Measurements from ENCODE around the gene TRAPPC11. TPM values are rescaled to one million over a fixed set of nuclear protein-coding genes. Genes with fewer than 3 reads are reported as not detected.
"Not testable (repeated sequence)": the region's sequence is repeated elsewhere in the genome, so short reads cannot be mapped to it uniquely, and the experiment has no call there.

TRAPPC11 gene
- total RNA-seq, 1 donor from 2014 or later: 40.8 TPM

DNA sequence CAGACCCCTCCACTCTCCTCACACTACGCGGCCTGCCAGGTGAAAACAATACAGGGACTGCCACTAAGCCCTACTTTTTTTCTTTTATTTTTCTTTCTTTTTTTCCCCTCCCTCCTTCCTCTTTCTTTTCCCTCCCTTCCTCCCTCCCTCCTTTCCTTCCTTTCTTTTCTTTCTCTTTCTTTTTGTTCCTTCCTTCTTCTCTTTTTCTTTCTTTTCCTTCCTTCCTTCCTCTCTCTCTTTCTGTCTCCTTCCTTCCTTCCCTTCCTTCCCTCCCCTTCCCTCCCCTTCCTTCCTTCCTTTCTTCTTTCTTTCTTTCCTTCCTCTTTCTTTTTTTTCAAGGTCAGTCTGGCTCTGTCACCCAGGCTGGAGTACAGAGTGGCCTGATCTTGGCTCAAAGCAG is 42.0 kb upstream of the TRAPPC11 start:
- H3K27me3 ChIP-seq (ENCODE audit: control insufficient read depth, insufficient read depth, low read length): no peaks in the 10 kb centered on the region
- DNase-seq (ENCODE audit: low read depth) (no peak), FAIRE-seq (no peak)
- H3K36me3 ChIP-seq (ENCODE audit: control insufficient read depth, insufficient read depth, low read length): no peaks in the 10 kb centered on the region
- TF ChIP-seq, protein P1, sequence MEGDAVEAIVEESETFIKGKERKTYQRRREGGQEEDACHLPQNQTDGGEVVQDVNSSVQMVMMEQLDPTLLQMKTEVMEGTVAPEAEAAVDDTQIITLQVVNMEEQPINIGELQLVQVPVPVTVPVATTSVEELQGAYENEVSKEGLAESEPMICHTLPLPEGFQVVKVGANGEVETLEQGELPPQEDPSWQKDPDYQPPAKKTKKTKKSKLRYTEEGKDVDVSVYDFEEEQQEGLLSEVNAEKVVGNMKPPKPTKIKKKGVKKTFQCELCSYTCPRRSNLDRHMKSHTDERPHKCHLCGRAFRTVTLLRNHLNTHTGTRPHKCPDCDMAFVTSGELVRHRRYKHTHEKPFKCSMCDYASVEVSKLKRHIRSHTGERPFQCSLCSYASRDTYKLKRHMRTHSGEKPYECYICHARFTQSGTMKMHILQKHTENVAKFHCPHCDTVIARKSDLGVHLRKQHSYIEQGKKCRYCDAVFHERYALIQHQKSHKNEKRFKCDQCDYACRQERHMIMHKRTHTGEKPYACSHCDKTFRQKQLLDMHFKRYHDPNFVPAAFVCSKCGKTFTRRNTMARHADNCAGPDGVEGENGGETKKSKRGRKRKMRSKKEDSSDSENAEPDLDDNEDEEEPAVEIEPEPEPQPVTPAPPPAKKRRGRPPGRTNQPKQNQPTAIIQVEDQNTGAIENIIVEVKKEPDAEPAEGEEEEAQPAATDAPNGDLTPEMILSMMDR (IDR thresholded peaks at IDR 0.05; ENCODE audit: insufficient read depth, low read length, severe bottlenecking): no peak
- no peak overlapping the region for H3K4me3 ChIP-seq (ENCODE audit: low read depth, low read length)

DNA sequence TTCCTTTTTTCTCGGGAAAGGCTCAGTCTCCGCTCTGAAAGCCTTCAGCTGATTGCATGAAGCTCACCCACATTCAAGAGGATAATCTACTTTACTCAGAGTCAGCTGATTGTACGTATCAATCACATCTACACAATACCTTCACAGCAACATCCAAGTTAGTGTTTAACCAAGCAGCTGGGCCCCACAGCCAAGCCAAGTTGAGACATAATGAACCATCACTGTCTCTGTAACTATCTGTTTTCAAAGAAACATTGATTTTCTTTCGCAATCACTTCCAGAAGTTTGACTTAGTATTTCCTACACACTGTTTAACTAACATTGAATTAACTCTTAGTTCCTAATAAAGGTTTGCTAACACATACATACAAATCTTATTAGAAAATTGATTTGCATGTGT is 40.4 kb upstream of the TRAPPC11 start:
- no peak for DNase-seq (ENCODE audit: low read depth)
- H3K4me3 ChIP-seq (ENCODE audit: low read depth, low read length): no peak overlapping the region

DNA sequence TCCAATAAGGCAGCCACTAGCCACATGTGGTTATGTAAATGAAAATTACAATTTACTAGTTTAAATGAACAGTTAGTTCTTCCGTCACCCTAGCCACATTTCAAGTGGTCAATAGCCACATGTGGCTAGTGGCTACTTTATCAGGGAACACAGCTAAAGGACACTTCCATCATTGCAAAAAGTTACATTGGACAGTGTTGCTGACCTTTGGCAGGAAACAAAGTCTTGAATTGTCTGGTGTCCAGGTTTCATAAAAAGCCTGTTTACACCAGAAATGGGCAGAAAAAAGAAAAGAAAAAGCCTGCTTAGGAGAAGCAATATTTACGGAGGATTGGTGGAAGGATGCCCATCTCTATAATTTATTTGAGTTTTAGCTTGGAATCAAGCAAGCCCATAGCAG is 38.7 kb upstream of the TRAPPC11 start:
- TF ChIP-seq, protein P1 (IDR thresholded peaks at IDR 0.05; ENCODE audit: insufficient read depth, low read length, severe bottlenecking): no peak
- DNase-seq (ENCODE audit: low read depth) (no peak), FAIRE-seq (no peak)
- Histone ChIP-seq H3K4me3 (ENCODE audit: low read depth, low read length) (no peak overlapping the region), H3K36me3 (ENCODE audit: control insufficient read depth, insufficient read depth, low read length) (no peaks in the 10 kb centered on the region), H3K27me3 (ENCODE audit: control insufficient read depth, insufficient read depth, low read length) (no peaks in the 10 kb centered on the region)

More for the DNA sequence above, 40.4 kb upstream of the TRAPPC11 start:
- Histone ChIP-seq H3K36me3 (ENCODE audit: control insufficient read depth, insufficient read depth, low read length) (no peaks in the 10 kb centered on the region), H3K27me3 (ENCODE audit: control insufficient read depth, insufficient read depth, low read length) (no peaks in the 10 kb centered on the region)
- TF ChIP-seq, protein P1 (IDR thresholded peaks at IDR 0.05; ENCODE audit: insufficient read depth, low read length, severe bottlenecking): no peak
- FAIRE-seq: no peak

DNA sequence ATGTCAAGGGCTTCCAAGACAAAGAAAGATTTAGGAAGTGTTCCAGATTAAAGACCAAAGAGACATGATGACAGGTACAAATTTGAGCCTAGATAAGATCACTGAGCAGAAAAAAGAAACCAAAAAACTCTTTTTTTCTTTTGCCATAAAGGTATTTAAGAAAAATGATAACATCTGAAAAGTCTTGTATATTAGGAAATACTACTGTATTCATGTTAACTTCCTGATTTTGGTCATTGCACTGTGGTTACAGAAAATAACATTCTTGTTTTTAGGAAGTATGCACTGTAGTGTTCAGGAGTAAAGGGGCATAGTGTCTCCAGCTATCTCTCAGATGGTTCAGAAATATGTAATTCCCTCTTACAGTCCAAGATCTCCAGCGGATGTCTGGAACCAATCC is 37.2 kb upstream of the TRAPPC11 start:
- FAIRE-seq: no peak
- TF ChIP-seq, protein P1 (IDR thresholded peaks at IDR 0.05; ENCODE audit: insufficient read depth, low read length, severe bottlenecking): no peak
- no peak for DNase-seq (ENCODE audit: low read depth)
- H3K36me3 ChIP-seq (ENCODE audit: control insufficient read depth, insufficient read depth, low read length): no peaks in the 10 kb centered on the region
- H3K27me3 ChIP-seq (ENCODE audit: control insufficient read depth, insufficient read depth, low read length): no peaks in the 10 kb centered on the region
- no peak overlapping the region for H3K4me3 ChIP-seq (ENCODE audit: low read depth, low read length)

DNA sequence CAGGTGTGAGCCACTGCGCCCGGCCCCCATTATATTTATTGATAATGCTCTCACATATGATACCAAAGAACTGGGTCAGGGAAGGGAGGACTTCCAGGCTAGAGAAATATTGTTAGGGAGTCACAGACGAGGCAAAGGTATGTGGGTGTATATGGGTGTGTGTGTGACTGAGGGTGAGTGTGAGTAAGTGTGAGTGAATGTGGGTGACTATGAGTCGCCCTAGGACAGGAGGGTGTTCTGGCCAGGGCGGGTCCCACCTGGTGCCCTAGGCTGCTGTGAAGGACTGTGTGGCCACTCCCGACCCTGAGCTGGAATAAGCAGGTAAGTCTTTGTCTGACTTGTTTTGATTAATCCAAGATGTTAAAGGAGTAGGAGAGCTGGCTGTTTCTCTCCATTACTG is 34.5 kb upstream of the TRAPPC11 start:
- peak; percentile 65 for DNase-seq (ENCODE audit: low read depth)
- Histone ChIP-seq H3K36me3 (ENCODE audit: control insufficient read depth, insufficient read depth, low read length) (no peaks in the 10 kb centered on the region), H3K4me3 (ENCODE audit: low read depth, low read length) (no peak overlapping the region), H3K27me3 (ENCODE audit: control insufficient read depth, insufficient read depth, low read length) (no peaks in the 10 kb centered on the region)
- TF ChIP-seq, protein P1 (IDR thresholded peaks at IDR 0.05; ENCODE audit: insufficient read depth, low read length, severe bottlenecking): no peak
- peak; percentile 96 for FAIRE-seq

DNA sequence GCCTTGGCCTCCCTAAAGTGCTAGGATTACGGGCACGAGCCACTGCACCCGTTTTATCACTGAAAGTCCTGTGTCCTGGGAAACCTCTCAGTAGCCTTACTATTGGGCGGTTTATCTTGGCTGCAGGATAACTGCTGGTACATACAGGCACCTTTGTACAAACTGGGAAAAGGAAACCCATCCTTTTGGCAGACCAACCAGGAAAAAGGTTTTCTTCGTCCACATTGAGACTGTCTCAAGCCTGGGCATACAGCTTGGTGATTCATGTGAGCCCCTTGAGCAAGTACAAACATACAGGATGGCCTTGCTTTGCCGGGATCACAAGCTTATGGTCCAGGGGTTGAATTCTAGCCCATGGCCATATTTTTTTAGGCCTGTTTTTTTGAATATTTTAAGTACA is 32.9 kb upstream of the TRAPPC11 start:
- DNase-seq (ENCODE audit: low read depth) (peak; percentile 71), FAIRE-seq (no peak)
- no peaks in the 10 kb centered on the region for H3K36me3 ChIP-seq (ENCODE audit: control insufficient read depth, insufficient read depth, low read length)
- H3K4me3 ChIP-seq (ENCODE audit: low read depth, low read length): no peak overlapping the region
- TF ChIP-seq, protein P1 (IDR thresholded peaks at IDR 0.05; ENCODE audit: insufficient read depth, low read length, severe bottlenecking): no peak
- no peaks in the 10 kb centered on the region for H3K27me3 ChIP-seq (ENCODE audit: control insufficient read depth, insufficient read depth, low read length)

DNA sequence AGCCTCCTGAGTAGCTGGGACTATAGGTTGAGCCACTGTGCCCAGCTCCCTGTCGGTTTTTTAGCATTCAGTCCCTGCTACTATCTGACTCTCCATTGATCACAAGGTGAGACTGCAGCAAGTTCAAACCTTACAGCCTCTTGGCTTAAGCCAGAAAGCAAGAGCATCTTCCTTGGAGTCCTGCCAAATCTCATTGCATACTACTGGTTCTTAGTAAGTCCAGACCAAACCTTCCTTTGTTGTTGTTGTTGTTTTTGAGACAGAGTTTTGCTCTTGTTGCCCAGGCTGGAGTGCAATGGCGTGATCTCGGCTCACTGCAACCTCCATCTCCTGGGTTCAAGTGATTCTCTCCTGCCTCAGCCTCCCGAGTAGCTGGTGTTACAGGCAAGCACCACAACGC is 31.8 kb upstream of the TRAPPC11 start:
- FAIRE-seq; H3K27me3 ChIP-seq (ENCODE audit: control insufficient read depth, insufficient read depth, low read length); H3K36me3 ChIP-seq (ENCODE audit: control insufficient read depth, insufficient read depth, low read length); H3K4me3 ChIP-seq (ENCODE audit: low read depth, low read length); DNase-seq (ENCODE audit: low read depth): not testable (repeated sequence)
